Nephron (organoid): ENCODE results near the gene AXDND1.

Source experiments
- H3K27ac Mint-ChIP-seq, 3 experiments: 2 replicates each; pipeline ENCODE4 v1.8.0; 2020; ENCODE audit warnings: mixed read lengths in 3 of 3, mild to moderate bottlenecking in 2 of 3, moderate library complexity in 1 of 3
- H3K27me3 Mint-ChIP-seq: 2 replicates; pipeline ENCODE4 v1.8.0; 2021; ENCODE audit warnings: low read depth, mild to moderate bottlenecking, moderate library complexity, mixed read lengths
- H3K36me3 Mint-ChIP-seq: 2 replicates; pipeline ENCODE4 v1.8.0; 2020; ENCODE audit warnings: low read depth, mixed read lengths
- H3K4me1 Mint-ChIP-seq: 2 replicates; pipeline ENCODE4 v1.8.0; 2020; ENCODE audit warnings: mixed read lengths
- H3K4me3 Mint-ChIP-seq, 3 experiments: 2 replicates each; pipeline ENCODE4 v1.8.0; 2020; ENCODE audit warnings: mild to moderate bottlenecking in 3 of 3, mixed read lengths in 3 of 3, moderate library complexity in 2 of 3
- H3K9me3 Mint-ChIP-seq: 2 replicates; pipeline ENCODE4 v1.8.0; 2020; ENCODE audit warnings: mixed read lengths
- CTCF ChIP-seq, 3 experiments: fragments of 200-600 bp; sonication (generic); IDR thresholded peaks; one replicate each; pipeline ENCODE4 v1.5.0; 2021; ENCODE audit warnings: antibody characterized with exemption in 3 of 3; ENCODE audit not compliant: unreplicated experiment in 3 of 3

Gene AXDND1

GRCh38 chr1:179337288-179337687 is 28.5 kb upstream of the AXDND1 start:
- H3K4me3 Mint-ChIP-seq, result no peak overlapping the region
- no peaks in the 10 kb centered on the region for H3K9me3 Mint-ChIP-seq
- no peak overlapping the region for H3K27ac Mint-ChIP-seq
- no peaks in the 10 kb centered on the region for H3K4me1 Mint-ChIP-seq
- no peak for TF ChIP-seq CTCF (IDR thresholded peaks at IDR 0.05; ENCODE audit: unreplicated experiment in 3 of 3)
- no peaks in the 10 kb centered on the region for H3K27me3 Mint-ChIP-seq
- peaks cover 29% of the 10 kb centered on the region for H3K36me3 Mint-ChIP-seq

GRCh38 chr1:179337942-179338560 is 27.7 kb upstream of the AXDND1 start:
- H3K27me3 Mint-ChIP-seq, result no peaks in the 10 kb centered on the region
- no peak overlapping the region for H3K27ac Mint-ChIP-seq
- no peaks in the 10 kb centered on the region for H3K4me1 Mint-ChIP-seq
- H3K4me3 Mint-ChIP-seq, result no peak overlapping the region
- H3K36me3 Mint-ChIP-seq, result peaks cover 35% of the 10 kb centered on the region
- no peak for TF ChIP-seq CTCF (IDR thresholded peaks at IDR 0.05; ENCODE audit: unreplicated experiment in 3 of 3)
- no peaks in the 10 kb centered on the region for H3K9me3 Mint-ChIP-seq

- H3K36me3 Mint-ChIP-seq, result peaks cover 44% of the 10 kb centered on the region
- no peak overlapping the region for H3K4me3 Mint-ChIP-seq
- no peak for TF ChIP-seq CTCF (IDR thresholded peaks at IDR 0.05; ENCODE audit: unreplicated experiment in 3 of 3)
- H3K27ac Mint-ChIP-seq, result no peak overlapping the region
- no peaks in the 10 kb centered on the region for H3K9me3 Mint-ChIP-seq
- no peaks in the 10 kb centered on the region for H3K27me3 Mint-ChIP-seq
- no peaks in the 10 kb centered on the region for H3K4me1 Mint-ChIP-seq
Observed at GRCh38 chr1:179340918-179341317, 24.9 kb upstream of the AXDND1 start.

- Mint-ChIP-seq H3K9me3 (no peaks in the 10 kb centered on the region), H3K27ac (no peak overlapping the region), H3K27me3 (no peaks in the 10 kb centered on the region), H3K4me3 (no peak overlapping the region), H3K36me3 (peaks cover 50% of the 10 kb centered on the region), H3K4me1 (no peaks in the 10 kb centered on the region)
- TF ChIP-seq CTCF (IDR thresholded peaks at IDR 0.05; ENCODE audit: unreplicated experiment in 3 of 3), result no peak
Observed at GRCh38 chr1:179341943-179342547, 23.7 kb upstream of the AXDND1 start.

GRCh38 chr1:179342740-179343404 is 22.9 kb upstream of the AXDND1 start:
- Mint-ChIP-seq H3K9me3 (no peaks in the 10 kb centered on the region), H3K4me1 (no peaks in the 10 kb centered on the region), H3K27ac (no peak overlapping the region), H3K36me3 (peaks cover 55% of the 10 kb centered on the region), H3K27me3 (no peaks in the 10 kb centered on the region), H3K4me3 (no peak overlapping the region)
- no peak for TF ChIP-seq CTCF (IDR thresholded peaks at IDR 0.05; ENCODE audit: unreplicated experiment in 3 of 3)
